HG02759 (cell line): ENCODE data around the gene EPHA2.
"Not testable (repeated sequence)": the region's sequence is repeated elsewhere in the genome, so short reads cannot be mapped to it uniquely, and the experiment has no call there.

Experiments used
- ATAC-seq: cut with Tn5 transposase; IDR thresholded peaks from one replicate; pipeline ENCODE4 v1.9.1; 2021; ENCODE audit warnings: mild to moderate bottlenecking, moderate library complexity; ENCODE audit not compliant: unreplicated experiment

EPHA2 gene

GRCh38 chr1:16122350-16122881 is 33.5 kb downstream of the EPHA2 start:
- ATAC-seq = no peak

DNA sequence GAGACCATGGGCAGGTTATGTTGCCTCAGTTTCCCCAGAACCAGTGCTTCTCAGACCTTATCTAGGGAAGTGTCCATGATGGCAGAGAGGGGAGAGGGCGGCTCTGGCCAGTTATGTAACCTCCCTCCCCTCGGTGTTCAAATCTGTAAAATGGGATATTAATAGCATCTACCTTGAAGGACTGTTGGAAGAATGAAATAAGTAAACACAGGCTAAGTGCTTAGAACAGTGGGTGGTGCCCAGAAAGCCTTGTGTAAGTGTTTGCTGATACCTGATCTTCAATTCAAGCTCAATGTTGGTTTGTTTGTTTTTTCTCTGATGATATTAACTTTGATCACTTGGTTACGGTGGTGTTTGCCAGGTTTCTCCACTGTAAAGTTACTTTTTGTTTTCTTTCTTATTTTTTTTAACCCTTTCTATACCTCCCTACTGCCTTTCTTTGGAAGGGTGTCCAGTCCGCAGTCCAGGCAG is 34.9 kb downstream of the EPHA2 start:
- no peak for ATAC-seq

DNA sequence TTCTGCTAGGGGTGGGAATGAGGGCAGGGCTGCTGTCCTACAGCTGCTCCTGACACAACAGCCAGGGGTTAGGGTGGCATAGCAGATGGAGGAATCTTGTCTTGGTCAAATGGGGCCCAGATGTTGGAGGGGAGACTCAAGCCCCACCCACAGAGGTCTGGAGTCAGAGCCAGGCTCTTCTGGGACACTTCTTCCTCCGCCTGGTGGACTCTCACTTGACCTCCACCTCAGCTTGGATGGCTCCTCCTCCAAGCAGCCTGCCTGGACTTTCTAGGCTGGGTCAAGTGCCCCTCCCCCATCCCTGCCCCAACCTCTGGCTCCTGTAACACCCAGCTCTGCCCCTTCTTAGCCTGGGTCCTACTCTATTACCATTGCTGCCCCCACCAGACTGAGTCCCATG is 35.5 kb downstream of the EPHA2 start:
- ATAC-seq = no peak

DNA sequence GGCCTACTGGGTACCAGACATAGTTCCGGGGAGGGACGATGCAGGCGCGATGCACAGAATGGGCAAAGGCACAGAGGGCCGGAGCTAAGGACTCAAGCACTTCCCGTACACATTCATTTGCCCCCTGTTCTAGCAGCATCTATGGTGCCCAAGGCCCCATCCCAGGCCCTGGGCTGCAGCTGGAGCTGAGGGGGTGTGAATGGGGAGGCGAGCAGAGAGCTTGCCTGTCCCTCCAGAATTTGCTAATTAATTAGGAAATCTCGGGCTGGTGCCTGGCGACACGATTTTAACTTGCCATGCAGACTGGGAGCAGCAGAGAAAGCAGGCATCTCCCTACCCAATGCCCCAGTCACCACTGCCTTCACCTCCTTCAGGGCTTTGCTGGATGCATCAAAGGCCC is 35.9 kb downstream of the EPHA2 start:
- ATAC-seq = no peak

GRCh38 chr1:16119504-16119903 is 36.4 kb downstream of the EPHA2 start:
- no peak for ATAC-seq

DNA sequence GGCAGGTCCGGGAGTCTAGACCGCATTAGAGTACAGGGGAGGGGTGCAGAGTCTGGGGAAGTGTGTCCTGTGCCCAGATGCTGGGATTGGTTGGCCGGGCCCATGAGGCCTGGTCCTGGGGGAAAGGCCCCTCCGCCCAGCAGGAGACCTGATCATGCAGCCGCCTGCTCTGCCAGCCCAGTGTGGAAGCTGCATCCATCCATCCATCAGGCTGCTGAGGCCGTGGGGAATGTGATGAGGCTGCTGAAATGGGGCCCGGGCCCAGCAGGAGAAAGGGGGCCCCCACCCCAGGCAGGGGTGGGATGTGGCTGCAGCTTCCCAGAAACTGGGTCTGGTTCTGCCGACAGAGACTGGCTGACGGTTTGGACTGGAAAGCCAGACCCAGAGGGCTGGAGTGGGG is 37.2 kb downstream of the EPHA2 start:
- no peak for ATAC-seq

- no peak for ATAC-seq
Observed at GRCh38 chr1:16117936-16118335, 37.9 kb downstream of the EPHA2 start.

GRCh38 chr1:16117369-16117768 is 38.5 kb downstream of the EPHA2 start:
- no peak for ATAC-seq

DNA sequence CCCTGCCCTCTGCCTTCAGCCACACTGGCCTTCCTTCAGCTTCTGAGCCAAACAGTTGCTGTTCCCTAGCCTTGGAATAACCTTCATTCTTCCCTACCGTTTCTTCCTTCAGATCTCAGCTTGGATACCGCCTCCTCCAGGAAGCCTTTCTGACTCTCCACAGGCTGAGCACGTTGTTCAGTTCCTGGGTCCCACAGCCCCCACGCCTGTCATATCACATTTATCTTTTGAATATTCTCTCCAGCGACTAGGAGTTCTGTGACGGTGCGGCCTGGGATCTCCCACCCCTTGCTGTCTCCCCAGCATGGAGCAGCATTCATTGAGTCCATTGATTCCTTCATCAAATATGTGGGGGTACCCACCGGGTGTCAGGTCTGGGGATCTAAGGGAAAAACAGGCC is 39.2 kb downstream of the EPHA2 start:
- ATAC-seq = no peak

GRCh38 chr1:16116002-16116401 is 39.9 kb downstream of the EPHA2 start:
- ATAC-seq = no peak

GRCh38 chr1:16115468-16115983 is 40.3 kb downstream of the EPHA2 start:
- no peak for ATAC-seq

DNA sequence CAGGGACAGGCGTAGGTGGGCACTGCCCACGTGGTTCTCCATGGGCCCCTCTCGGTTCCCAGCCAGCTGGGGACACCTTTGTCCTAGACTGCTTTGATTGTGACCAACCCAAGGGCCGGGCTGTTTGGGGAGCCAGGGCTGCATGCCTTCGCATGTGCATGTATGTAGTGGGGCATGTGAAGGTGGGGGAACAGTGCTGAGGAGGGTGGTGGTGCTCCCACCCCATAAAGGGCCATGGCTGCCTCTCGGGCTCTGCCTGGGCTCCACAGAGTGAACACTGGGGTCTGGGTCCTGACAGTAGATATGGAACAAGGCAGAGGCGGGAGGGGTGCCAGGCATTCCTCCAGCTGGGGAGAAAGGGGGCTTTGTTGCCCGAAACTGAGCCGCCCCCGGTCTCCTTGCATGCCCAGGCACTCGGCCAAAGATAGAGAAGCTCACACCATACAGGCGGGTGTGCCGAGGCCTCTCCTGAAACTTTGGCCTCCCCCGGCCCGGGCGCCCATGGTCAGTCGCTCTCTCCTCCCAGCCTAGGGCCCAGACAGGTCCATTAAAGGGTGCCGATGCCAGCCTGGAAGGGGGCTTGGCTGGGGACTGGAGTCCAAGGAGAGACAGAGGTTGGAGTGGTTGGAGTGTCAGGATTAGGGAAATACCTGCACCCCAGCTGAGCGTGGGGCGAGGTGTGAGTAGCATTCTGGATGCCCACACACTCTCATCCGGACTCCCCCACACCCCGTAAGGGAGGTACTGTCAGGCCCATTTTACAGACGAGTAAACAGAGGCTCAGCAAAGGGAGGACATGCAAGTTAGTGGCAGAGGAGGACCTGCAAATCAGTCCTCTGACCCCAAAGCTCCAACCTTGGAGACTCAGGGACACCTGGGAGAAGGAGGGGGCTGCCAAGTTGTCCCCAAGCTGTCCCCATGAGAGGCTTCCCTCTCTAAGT is 41.1 kb downstream of the EPHA2 start:
- ATAC-seq = no peak

- no peak for ATAC-seq
Observed at GRCh38 chr1:16112596-16113555, 43.0 kb downstream of the EPHA2 start.

GRCh38 chr1:16111771-16112595 is 43.9 kb downstream of the EPHA2 start:
- ATAC-seq = no peak

DNA sequence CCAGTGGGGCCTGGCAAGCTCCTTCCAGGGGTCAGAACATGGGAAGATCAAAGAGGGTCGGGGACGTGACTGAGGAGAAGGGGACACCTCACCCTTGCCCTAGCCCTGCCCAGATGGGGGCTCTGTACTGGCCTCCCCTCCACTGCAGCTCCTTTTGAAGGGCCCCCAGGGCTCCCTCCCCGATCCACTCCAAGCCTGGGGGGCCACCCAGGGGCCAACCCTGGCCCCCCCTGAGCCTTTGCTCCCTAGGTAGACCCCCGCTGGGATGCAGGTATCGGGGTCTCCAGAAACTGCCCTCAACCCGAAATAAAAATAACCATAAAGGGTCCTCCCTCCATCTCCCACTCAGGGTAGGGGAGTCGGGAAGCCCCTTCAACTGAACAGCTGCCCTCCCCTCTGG is 45.0 kb downstream of the EPHA2 start:
- ATAC-seq = no peak

DNA sequence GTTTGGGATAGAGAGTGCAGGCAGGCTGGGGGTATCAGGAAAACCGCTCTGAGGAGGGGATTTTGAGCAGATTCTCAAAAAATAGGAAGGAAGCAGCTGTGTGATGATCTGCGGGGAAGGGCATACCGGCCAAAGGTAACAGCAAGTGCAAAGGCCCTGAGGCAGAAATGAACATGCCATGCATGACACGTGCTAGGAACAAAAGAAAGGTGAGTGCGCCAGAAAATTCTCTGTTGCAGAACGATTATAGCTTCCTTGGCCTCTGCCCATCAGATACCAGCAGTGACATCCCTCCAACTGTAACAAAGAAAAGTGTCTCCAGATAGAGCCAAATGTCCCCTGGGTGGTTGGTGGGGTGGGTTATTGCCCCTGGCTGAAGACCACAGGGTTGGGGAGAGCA is 45.4 kb downstream of the EPHA2 start:
- no peak for ATAC-seq

DNA sequence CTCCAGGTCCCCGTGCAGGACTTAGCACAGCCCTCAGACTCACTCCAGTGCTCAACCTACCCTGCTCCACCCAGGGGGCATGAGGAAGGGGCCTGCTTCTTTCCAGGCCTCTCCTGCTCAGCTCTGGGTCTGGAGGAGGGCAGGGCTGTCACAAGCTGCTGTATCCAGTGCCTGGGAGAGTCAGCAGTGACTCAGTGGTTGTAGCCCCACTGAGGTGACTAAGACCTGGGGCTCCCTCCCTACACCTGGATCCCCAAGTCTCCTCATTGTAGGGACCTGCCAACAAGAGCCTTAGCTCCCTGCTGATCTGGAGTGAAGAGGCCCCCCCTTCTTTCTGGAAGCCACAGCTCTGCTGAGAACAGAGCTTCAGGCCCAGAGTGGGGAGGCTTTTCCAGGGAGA is 46.3 kb downstream of the EPHA2 start:
- no peak for ATAC-seq

- not testable (repeated sequence) for ATAC-seq
Observed at GRCh38 chr1:16107039-16107438, 48.8 kb downstream of the EPHA2 start.

DNA sequence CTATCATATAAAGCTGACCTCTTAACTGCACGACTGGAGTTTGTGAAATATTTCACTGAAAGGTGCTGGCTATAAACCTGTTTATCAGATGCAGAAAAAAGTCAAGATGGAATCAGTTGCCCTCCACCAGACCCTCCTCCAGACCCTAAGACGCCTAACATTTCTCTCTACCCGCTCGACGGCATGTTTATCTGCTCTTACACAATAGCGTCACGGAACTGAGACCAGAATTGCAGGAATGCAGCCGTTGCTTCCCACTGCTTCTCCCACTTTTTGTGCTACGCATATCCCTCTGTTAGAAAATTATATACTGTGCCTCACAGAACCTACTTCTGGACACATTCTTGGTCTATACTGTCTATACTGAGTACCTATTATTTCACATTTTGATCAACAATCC is 54.2 kb downstream of the EPHA2 start:
- no peak for ATAC-seq

DNA sequence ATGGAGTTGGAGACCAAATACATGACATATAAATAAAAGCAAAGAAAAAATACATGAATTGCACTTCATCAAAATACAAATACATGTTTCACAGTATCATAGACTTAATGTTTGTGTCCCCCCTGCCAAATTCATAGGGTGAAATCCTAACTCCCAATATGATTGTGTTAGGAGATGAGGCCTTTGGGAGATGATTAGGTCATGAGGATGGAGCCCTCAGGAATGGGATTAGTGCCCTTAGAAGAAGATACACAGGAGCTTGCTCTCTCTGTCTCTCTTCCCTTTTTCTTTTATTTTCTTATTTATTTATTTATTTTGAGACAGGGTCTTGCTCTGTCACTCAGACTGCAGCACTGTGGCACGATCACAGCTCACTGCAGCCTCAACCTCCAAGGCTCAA is 56.5 kb downstream of the EPHA2 start:
- no peak for ATAC-seq
